NCI-H2196 treated with DMSO at 0.1 percent for 48 hours (cell line): ENCODE results near the gene LRP1.

ENCODE experiments used
- DNase-seq: peaks from one replicate; lab custom pipeline; 2025; ENCODE audit not compliant: unreplicated experiment; lab: John Stamatoyannopoulos, UW

The LRP1 gene

GRCh38 chr12:57190037-57190436, 61.8 kb downstream of the LRP1 start:
- no peak for DNase-seq

DNA sequence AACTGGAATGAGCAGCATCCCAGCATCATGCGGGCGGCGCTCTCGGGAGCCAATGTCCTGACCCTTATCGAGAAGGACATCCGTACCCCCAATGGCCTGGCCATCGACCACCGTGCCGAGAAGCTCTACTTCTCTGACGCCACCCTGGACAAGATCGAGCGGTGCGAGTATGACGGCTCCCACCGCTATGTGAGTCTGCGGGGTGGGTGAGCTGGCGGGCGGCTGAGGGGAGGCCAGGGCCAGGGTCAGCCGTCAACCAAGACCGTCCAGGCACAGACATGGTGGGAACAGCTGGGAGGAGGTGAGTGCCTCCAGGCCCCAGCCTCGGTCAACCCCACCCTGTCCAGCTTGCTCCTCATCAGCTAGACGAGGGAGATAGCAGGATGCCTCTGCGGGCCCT, 62.5 kb downstream of the LRP1 start:
- DNase-seq, result no peak

- DNase-seq, result no peak
These were observed 63.1 kb downstream of the LRP1 start for GRCh38 chr12:57191410-57191809.

- no peak for DNase-seq
These were observed 64.6 kb downstream of the LRP1 start for GRCh38 chr12:57192920-57193319.

- no peak for DNase-seq
These were observed 65.5 kb downstream of the LRP1 start for GRCh38 chr12:57193706-57194245.

GRCh38 chr12:57194253-57194652, 66.0 kb downstream of the LRP1 start:
- DNase-seq, result no peak

DNA sequence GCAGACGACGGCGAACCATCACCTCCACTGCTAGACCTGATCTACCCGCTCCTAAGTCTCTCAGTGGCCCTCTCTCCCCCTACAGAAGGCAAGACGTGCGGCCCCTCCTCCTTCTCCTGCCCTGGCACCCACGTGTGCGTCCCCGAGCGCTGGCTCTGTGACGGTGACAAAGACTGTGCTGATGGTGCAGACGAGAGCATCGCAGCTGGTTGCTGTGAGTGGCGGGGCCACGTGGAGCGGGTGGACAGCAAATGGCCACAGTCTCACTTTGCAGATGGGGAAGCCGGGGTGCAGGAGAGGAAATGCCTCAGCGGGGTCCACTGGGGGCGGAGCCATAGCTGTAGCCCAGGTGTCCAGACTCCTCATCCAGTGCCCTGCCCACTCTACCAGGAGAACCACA, 66.9 kb downstream of the LRP1 start:
- no peak for DNase-seq

GRCh38 chr12:57195611-57196371, 67.5 kb downstream of the LRP1 start:
- no peak for DNase-seq

- DNase-seq, result no peak
These were observed 68.2 kb downstream of the LRP1 start for GRCh38 chr12:57196439-57196838.

- DNase-seq, result no peak
These were observed 68.7 kb downstream of the LRP1 start for GRCh38 chr12:57196956-57197355.

GRCh38 chr12:57198329-57198728, 70.0 kb downstream of the LRP1 start:
- DNase-seq, result no peak

DNA sequence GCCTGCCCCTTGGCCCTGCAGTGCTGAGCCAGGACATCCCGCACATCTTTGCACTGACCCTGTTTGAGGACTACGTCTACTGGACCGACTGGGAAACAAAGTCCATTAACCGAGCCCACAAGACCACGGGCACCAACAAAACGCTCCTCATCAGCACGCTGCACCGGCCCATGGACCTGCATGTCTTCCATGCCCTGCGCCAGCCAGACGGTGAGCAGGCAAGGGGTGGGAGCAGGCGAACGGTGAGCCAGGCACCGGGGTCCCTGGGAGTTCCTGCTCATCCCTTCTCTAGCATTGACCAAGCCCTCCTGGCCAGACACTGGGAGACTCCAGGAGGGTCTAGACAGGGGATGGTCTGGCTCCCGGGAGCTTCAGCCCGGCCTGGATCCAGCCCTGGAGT, 70.9 kb downstream of the LRP1 start:
- DNase-seq, result no peak

GRCh38 chr12:57200497-57200896, 72.2 kb downstream of the LRP1 start:
- no peak for DNase-seq

DNA sequence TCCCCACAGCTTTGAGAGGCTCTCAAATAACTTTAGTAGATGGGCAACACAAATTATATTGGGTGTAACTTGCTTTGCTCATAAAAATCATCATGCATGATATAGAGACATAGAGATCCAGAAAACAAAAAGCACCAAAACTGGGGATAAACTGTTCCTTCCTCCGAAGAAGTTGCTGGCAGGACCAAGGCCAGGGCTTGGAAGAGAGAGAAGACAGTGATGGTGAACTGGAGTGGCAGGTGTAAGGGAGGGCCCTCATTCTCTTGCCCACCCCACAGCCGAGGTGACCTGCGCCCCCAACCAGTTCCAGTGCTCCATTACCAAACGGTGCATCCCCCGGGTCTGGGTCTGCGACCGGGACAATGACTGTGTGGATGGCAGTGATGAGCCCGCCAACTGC, 72.9 kb downstream of the LRP1 start:
- DNase-seq, result no peak

DNA sequence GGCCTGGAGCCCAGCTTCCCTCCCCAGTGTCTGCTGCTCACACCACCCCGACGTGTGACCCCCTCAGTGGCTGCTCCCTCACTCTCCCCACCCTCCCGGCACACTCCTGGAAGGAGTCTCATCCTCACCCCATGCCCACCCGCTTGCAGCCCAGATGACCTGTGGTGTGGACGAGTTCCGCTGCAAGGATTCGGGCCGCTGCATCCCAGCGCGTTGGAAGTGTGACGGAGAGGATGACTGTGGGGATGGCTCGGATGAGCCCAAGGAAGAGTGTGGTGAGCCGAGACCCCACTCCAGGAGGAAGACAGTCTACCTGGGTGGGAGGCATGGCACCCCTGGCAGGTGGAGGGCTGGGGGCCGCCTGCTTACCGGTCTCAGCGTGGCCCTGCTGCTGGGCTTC, 73.3 kb downstream of the LRP1 start:
- DNase-seq, result no peak

GRCh38 chr12:57202321-57202720, 74.0 kb downstream of the LRP1 start:
- no peak for DNase-seq

DNA sequence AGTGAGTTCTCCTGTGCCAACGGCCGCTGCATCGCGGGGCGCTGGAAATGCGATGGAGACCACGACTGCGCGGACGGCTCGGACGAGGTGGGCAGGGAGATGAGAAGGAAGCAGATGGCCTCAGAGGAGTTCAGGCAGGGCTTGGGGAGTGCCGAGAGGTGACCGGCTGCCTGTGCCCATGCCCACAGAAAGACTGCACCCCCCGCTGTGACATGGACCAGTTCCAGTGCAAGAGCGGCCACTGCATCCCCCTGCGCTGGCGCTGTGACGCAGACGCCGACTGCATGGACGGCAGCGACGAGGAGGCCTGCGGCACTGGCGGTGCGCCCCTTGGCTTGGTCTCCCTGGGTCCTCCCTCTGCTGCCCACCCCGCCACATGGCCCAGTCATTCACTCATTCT, 74.9 kb downstream of the LRP1 start:
- DNase-seq, result no peak

- DNase-seq, result no peak
These were observed 75.5 kb downstream of the LRP1 start for GRCh38 chr12:57203791-57204190.

DNA sequence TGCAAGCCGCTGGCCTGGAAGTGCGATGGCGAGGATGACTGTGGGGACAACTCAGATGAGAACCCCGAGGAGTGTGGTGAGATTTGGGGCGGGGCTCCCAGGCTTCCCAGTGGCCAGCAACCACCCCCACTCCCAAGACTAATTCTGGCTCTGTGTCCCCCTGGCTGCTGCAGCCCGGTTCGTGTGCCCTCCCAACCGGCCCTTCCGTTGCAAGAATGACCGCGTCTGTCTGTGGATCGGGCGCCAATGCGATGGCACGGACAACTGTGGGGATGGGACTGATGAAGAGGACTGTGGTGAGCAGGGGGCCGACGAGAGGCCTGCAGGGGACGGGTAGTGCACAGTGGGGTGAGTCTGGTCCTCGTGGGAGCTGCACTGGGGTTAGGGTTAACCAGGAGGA, 76.2 kb downstream of the LRP1 start:
- DNase-seq, result no peak

GRCh38 chr12:57205186-57205585, 76.9 kb downstream of the LRP1 start:
- no peak for DNase-seq

GRCh38 chr12:57205931-57206330, 77.6 kb downstream of the LRP1 start:
- no peak for DNase-seq

DNA sequence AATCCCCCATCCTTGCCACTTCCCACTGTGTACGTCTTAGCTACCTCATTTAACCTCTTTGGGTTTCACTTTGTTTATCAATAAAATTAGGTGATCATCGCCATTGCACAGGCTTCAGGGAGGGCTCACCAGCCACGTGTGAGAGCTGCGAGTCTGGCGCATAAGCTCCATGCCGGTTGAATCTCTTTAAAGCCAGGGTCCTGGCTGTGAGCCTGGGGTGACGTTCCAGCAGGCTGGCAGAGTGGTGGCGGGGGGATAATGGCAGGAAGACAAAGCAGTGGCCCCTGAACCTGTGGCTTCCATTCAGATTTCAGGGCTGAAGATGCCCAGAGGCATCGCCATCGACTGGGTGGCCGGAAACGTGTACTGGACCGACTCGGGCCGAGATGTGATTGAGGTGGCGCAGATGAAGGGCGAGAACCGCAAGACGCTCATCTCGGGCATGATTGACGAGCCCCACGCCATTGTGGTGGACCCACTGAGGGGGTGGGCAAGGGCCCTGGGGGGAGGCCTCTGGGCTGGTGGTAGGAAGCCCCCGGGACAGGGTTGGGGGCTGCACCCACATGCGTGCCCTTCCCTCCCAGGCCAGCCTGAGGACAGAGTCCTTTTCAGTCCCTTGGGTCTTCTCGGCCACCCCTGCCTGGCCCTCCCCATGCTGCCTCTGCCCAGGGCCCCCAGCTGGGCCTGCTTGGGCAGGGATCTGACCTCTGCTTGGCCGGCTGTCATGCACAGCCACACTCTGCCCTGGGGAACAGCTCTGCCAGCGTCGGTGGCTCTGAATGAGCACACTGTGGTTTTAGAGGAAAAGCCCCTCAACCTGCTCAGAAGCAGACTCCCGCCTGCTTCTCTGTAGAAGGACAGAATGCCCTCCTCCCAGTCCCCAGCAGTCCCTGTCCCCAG, 79.7 kb downstream of the LRP1 start:
- DNase-seq, result no peak
